Cortex of kidney (tissue), 1 donor: Measurements from ENCODE around the gene GOPC.

ENCODE experiments used
- DNase-seq: peaks from one replicate; lab custom pipeline; 2025; lab: John Stamatoyannopoulos, UW

The GOPC gene

GRCh38 chr6:117595099-117595923, 7.0 kb downstream of the GOPC start:
- DNase-seq = no peak

GRCh38 chr6:117592983-117593759, 9.1 kb downstream of the GOPC start:
- DNase-seq = no peak

- DNase-seq = no peak
These were observed 10.9 kb downstream of the GOPC start for GRCh38 chr6:117591405-117591804.

GRCh38 chr6:117590447-117590846, 11.9 kb downstream of the GOPC start:
- no peak for DNase-seq

GRCh38 chr6:117585647-117586046, 16.7 kb downstream of the GOPC start:
- no peak for DNase-seq

- no peak for DNase-seq
These were observed 28.1 kb downstream of the GOPC start for GRCh38 chr6:117574198-117574597.

GRCh38 chr6:117573006-117573680, 29.2 kb downstream of the GOPC start:
- no peak for DNase-seq

- DNase-seq = no peak
These were observed 33.4 kb downstream of the GOPC start for GRCh38 chr6:117568831-117569410.

- no peak for DNase-seq
These were observed 34.1 kb downstream of the GOPC start for GRCh38 chr6:117568247-117568646.

GRCh38 chr6:117564681-117565080, 37.6 kb downstream of the GOPC start:
- DNase-seq = no peak

GRCh38 chr6:117561128-117561527, 41.2 kb downstream of the GOPC start:
- DNase-seq = no peak

GRCh38 chr6:117559299-117559698, 43.0 kb downstream of the GOPC start:
- DNase-seq = no peak

GRCh38 chr6:117558818-117559217, 43.5 kb downstream of the GOPC start:
- DNase-seq = no peak

- DNase-seq = no peak
These were observed 44.4 kb downstream of the GOPC start for GRCh38 chr6:117557951-117558350.

GRCh38 chr6:117555882-117556498, 46.3 kb downstream of the GOPC start:
- no peak for DNase-seq

GRCh38 chr6:117555262-117555849, 47.0 kb downstream of the GOPC start:
- no peak for DNase-seq

- no peak for DNase-seq
These were observed 49.2 kb downstream of the GOPC start for GRCh38 chr6:117553142-117553541.

- no peak for DNase-seq
These were observed 49.7 kb downstream of the GOPC start for GRCh38 chr6:117552618-117553017.

GRCh38 chr6:117550618-117551242, 51.6 kb downstream of the GOPC start:
- DNase-seq = no peak

- no peak for DNase-seq
These were observed 52.2 kb downstream of the GOPC start for GRCh38 chr6:117550078-117550600.

GRCh38 chr6:117549611-117550010, 52.7 kb downstream of the GOPC start:
- DNase-seq = no peak
